DOHH2 (cell line): ENCODE measurements around the gene R3HDM4.

Source experiments
- H3F3A ChIP-seq: fragments of 200-600 bp; sonication (generic), shearing (Covaris generic); 2 replicates; pipeline ENCODE4 v1.6.0; 2016; ENCODE audit warnings: antibody characterized with exemption, mild to moderate bottlenecking; ENCODE audit not compliant: control insufficient read depth, insufficient read depth
- H3K27ac ChIP-seq: fragments of 200-600 bp; sonication (generic); 2 replicates; pipeline ENCODE4 v1.5.1; 2014; ENCODE audit warnings: low read depth, mild to moderate bottlenecking, low read length, moderate library complexity
- H3K27me3 ChIP-seq: fragments of 200-600 bp; sonication (generic); 2 replicates; pipeline ENCODE4 v1.6.1; 2014; ENCODE audit warnings: mild to moderate bottlenecking, low read length, mixed read lengths; ENCODE audit not compliant: control insufficient read depth
- H3K36me3 ChIP-seq: fragments of 200-600 bp; sonication (generic); 2 replicates; pipeline ENCODE4 v1.6.1; 2014; ENCODE audit warnings: mild to moderate bottlenecking, low read length, moderate library complexity, mixed read lengths; ENCODE audit not compliant: control insufficient read depth
- H3K4me1 ChIP-seq: fragments of 200-600 bp; sonication (generic); 2 replicates; pipeline ENCODE4 v1.6.1; 2014; ENCODE audit warnings: mild to moderate bottlenecking, low read length, mixed read lengths; ENCODE audit not compliant: control insufficient read depth
- H3K4me2 ChIP-seq: fragments of 200-600 bp; sonication (generic); 2 replicates; pipeline ENCODE4 v1.6.0; 2014; ENCODE audit warnings: mild to moderate bottlenecking, low read length, moderate library complexity
- H3K4me3 ChIP-seq: fragments of 200-600 bp; sonication (generic); 2 replicates; pipeline ENCODE4 v1.5.1; 2014; ENCODE audit warnings: mild to moderate bottlenecking, low read length, mixed read lengths
- H3K79me2 ChIP-seq: fragments of 200-600 bp; sonication (generic); 2 replicates; pipeline ENCODE4 v1.6.1; 2014; ENCODE audit warnings: mild to moderate bottlenecking, low read length, mixed read lengths; ENCODE audit not compliant: control insufficient read depth
- H3K9me2 ChIP-seq: fragments of 200-600 bp; sonication (generic); replicated peaks from 2 replicates; pipeline ENCODE4 v1.6.1; 2014; ENCODE audit warnings: mild to moderate bottlenecking, low read length, mixed read lengths; ENCODE audit not compliant: control insufficient read depth
- H3K9me3 ChIP-seq: fragments of 200-600 bp; sonication (generic); 2 replicates; pipeline ENCODE4 v1.6.1; 2014; ENCODE audit warnings: antibody characterized with exemption, low read length, mixed read lengths; ENCODE audit not compliant: control insufficient read depth, insufficient read depth
- H4K20me1 ChIP-seq: fragments of 200-600 bp; sonication (generic); 2 replicates; pipeline ENCODE4 v1.6.0; 2014; ENCODE audit warnings: low read depth, mild to moderate bottlenecking, antibody characterized with exemption, low read length, moderate library complexity; ENCODE audit not compliant: control insufficient read depth, insufficient read depth
- EZH2phosphoT487 ChIP-seq: fragments of 200-600 bp; sonication (generic); IDR thresholded peaks from 2 replicates; pipeline ENCODE4 v1.6.1; 2017; ENCODE audit warnings: borderline replicate concordance, mild to moderate bottlenecking, antibody characterized with exemption, low read length, moderate library complexity, mixed read lengths
- TF ChIP-seq, protein P1 (sequence below): fragments of 200-600 bp; sonication (generic); IDR thresholded peaks from one replicate; pipeline ENCODE4 v1.5.1; 2014; ENCODE audit warnings: antibody characterized with exemption, mild to moderate bottlenecking, low read depth, low read length; ENCODE audit not compliant: poor library complexity, severe bottlenecking

Gene R3HDM4

DNA sequence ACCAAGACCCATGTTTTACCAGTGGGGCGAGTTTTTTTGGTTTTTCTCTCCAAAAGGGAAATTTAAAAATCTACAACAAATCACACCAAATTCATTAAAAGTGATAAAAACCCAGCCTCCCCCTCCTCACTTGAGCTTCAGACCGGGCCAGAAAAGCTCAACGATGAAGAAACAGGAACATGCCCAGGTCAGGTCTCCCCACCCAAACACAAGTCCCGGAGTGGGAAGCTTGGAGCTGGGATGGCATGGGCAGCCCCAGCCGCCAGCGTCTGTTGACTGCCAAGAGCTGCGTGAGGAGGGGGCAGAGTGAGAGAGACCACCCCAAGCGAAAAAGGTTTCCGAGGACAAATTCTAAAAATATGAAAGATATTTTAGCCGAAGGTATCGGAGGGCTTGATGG, 16.0 kb downstream of the R3HDM4 start:
- Histone ChIP-seq H3F3A (peaks cover 2% of the 10 kb centered on the region; the same call in 1 of the 2 replicates), H4K20me1 (peaks cover 8% of the 10 kb centered on the region; the same call in 1 of the 2 replicates), H3K4me3 (no peak overlapping the region), H3K27me3 (no peaks in the 10 kb centered on the region), H3K79me2 (peaks cover 5% of the 10 kb centered on the region), H3K27ac (no peak overlapping the region), H3K9me2 (no peaks in the 10 kb centered on the region), H3K4me2 (no peak overlapping the region), H3K4me1 (peaks cover 36% of the 10 kb centered on the region), H3K9me3 (no peaks in the 10 kb centered on the region), H3K36me3 (peaks cover 9% of the 10 kb centered on the region; the same call in 1 of the 2 replicates)
- TF ChIP-seq, protein P1, sequence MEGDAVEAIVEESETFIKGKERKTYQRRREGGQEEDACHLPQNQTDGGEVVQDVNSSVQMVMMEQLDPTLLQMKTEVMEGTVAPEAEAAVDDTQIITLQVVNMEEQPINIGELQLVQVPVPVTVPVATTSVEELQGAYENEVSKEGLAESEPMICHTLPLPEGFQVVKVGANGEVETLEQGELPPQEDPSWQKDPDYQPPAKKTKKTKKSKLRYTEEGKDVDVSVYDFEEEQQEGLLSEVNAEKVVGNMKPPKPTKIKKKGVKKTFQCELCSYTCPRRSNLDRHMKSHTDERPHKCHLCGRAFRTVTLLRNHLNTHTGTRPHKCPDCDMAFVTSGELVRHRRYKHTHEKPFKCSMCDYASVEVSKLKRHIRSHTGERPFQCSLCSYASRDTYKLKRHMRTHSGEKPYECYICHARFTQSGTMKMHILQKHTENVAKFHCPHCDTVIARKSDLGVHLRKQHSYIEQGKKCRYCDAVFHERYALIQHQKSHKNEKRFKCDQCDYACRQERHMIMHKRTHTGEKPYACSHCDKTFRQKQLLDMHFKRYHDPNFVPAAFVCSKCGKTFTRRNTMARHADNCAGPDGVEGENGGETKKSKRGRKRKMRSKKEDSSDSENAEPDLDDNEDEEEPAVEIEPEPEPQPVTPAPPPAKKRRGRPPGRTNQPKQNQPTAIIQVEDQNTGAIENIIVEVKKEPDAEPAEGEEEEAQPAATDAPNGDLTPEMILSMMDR = no peak
- no peak for TF ChIP-seq EZH2phosphoT487

DNA sequence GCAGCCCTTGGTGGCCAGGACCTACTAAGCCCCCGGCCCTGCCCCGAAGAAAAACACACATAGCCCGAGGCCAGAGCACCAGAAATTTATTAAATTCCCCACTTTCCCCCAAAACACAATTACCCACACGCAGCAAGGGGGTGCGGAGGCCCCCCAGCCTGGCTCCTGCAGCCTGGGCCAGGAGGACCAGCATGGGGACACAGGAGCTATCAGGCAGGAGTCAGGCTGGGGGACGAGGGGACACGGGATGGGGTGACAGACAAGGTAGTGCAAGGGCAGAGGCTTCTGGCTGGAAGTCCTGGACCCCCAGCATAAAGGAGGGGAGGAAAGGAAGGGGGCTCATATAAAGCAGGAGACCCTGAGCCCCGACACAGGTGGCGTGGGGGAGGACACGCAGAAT, 16.6 kb downstream of the R3HDM4 start:
- Histone ChIP-seq H3K36me3 (peaks cover 9% of the 10 kb centered on the region; the same call in 1 of the 2 replicates), H4K20me1 (peaks cover 8% of the 10 kb centered on the region; the same call in 1 of the 2 replicates), H3K27me3 (no peaks in the 10 kb centered on the region), H3K9me2 (no peaks in the 10 kb centered on the region), H3K27ac (no peak overlapping the region), H3K79me2 (peaks cover 7% of the 10 kb centered on the region), H3K4me1 (peaks cover 39% of the 10 kb centered on the region), H3K9me3 (no peaks in the 10 kb centered on the region), H3K4me3 (no peak overlapping the region), H3K4me2 (no peak overlapping the region), H3F3A (peaks cover 2% of the 10 kb centered on the region; the same call in 1 of the 2 replicates)
- TF ChIP-seq, protein P1 = no peak
- TF ChIP-seq EZH2phosphoT487 = no peak

DNA sequence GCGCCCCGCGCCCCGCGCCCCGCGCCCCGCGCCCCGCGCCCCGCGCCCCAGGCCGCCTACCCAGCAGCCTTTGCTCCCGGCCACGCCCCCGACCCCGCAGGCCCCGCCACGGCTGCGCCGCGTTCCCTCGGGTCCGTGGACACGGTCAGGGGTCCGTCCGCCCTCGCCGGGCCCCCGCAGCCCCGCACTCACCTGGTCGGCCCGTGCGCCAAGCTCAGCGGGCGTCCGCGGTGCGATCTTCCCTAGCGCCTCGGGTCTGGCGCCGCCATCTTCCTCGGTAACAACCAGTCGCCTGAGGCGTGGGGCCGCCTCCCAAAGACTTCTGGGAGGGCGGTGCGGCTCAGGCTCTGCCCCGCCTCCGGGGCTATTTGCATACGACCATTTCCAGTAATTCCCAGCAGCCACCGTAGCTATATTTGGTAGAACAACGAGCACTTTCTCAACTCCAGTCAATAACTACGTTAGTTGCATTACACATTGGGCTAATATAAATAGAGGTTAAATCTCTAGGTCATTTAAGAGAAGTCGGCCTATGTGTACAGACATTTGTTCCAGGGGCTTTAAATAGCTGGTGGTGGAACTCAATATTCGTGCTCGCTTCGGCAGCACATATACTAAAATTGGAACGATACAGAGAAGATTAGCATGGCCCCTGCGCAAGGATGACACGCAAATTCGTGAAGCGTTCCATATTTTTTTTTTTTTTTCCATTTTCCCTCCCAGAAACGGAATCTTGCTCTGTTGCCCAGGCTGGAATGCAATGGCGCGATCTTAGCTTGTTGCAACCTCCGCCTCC, 19.9 kb downstream of the R3HDM4 start, which contains the start of the genes MED16 and RNU6-9:
Gene MED16 (minus strand): TSS at position 294 of the 796 bp plus-strand sequence. CDS start 2,056 bp downstream, outside the sequence.
Gene RNU6-9 (plus strand): TSS at position 591 of the 796 bp plus-strand sequence.
- Histone ChIP-seq H3K27me3 (no peaks in the 10 kb centered on the region), H3F3A (no peaks in the 10 kb centered on the region), H3K9me3 (no peaks in the 10 kb centered on the region), H3K9me2 (no peaks in the 10 kb centered on the region), H3K4me3 (peak within 1 kb of the TSS; percentile 90), H4K20me1 (no peaks in the 10 kb centered on the region), H3K79me2 (peaks cover 12% of the 10 kb centered on the region), H3K36me3 (peaks cover 11% of the 10 kb centered on the region), H3K27ac (peak within 1 kb of the TSS; percentile 58), H3K4me1 (peaks cover 23% of the 10 kb centered on the region), H3K4me2 (peak within 1 kb of the TSS; percentile 79)
- TF ChIP-seq EZH2phosphoT487 = no peak
